ENCODE data around the gene RTN4RL2.

The RTN4RL2 gene

GRCh38 chr11:57446055-57446454 is 14.3 kb upstream of the RTN4RL2 start:
- Histone ChIP-seq H3K79me2 (ENCODE audit: insufficient read depth, low read length) (no peaks in the 10 kb centered on the region), H4K20me1 (ENCODE audit: low read depth, low read length) (no peaks in the 10 kb centered on the region), H3K4me2 (ENCODE audit: low read depth, low read length, poor library complexity, severe bottlenecking) (no peak overlapping the region), H3K27me3 (ENCODE audit: low read length) (no peaks in the 10 kb centered on the region), H3K4me3 (ENCODE audit: insufficient read depth, low read length, poor library complexity, severe bottlenecking) (no peak overlapping the region), H3K27ac (ENCODE audit: low read depth, low read length) (no peak overlapping the region), H3K9me3 (ENCODE audit: insufficient read depth, low read length) (no peaks in the 10 kb centered on the region), H3K36me3 (ENCODE audit: low read length) (no peaks in the 10 kb centered on the region), H3K9ac (ENCODE audit: low read length) (no peak overlapping the region), H2AFZ (ENCODE audit: low read depth, low read length, severe bottlenecking) (no peak overlapping the region), H3F3A (ENCODE audit: insufficient read depth) (no peaks in the 10 kb centered on the region), H3K9me2 (replicated peaks; ENCODE audit: insufficient read depth, low read length) (no peaks in the 10 kb centered on the region)
- TF ChIP-seq EZH2phosphoT487 (conservative IDR thresholded peaks at IDR 0.05; ENCODE audit: low read length) (no peak), CTCF (IDR thresholded peaks at IDR 0.05; ENCODE audit: insufficient read depth, low read length, poor library complexity, severe bottlenecking) (no peak)

- Histone ChIP-seq H3K4me2 (ENCODE audit: low read depth, low read length, poor library complexity, severe bottlenecking) (no peak overlapping the region), H3K79me2 (ENCODE audit: insufficient read depth, low read length) (no peaks in the 10 kb centered on the region), H3F3A (ENCODE audit: insufficient read depth) (no peaks in the 10 kb centered on the region), H3K27ac (ENCODE audit: low read depth, low read length) (no peak overlapping the region), H3K27me3 (ENCODE audit: low read length) (no peaks in the 10 kb centered on the region), H3K36me3 (ENCODE audit: low read length) (no peaks in the 10 kb centered on the region), H3K9me2 (replicated peaks; ENCODE audit: insufficient read depth, low read length) (no peaks in the 10 kb centered on the region), H2AFZ (ENCODE audit: low read depth, low read length, severe bottlenecking) (no peak overlapping the region), H4K20me1 (ENCODE audit: low read depth, low read length) (no peaks in the 10 kb centered on the region; the same call in 1 of the 2 replicates), H3K4me3 (ENCODE audit: insufficient read depth, low read length, poor library complexity, severe bottlenecking) (no peak overlapping the region), H3K9ac (ENCODE audit: low read length) (no peak overlapping the region), H3K9me3 (ENCODE audit: insufficient read depth, low read length) (no peaks in the 10 kb centered on the region)
- TF ChIP-seq CTCF (IDR thresholded peaks at IDR 0.05; ENCODE audit: insufficient read depth, low read length, poor library complexity, severe bottlenecking), result no peak
- no peak for TF ChIP-seq EZH2phosphoT487 (conservative IDR thresholded peaks at IDR 0.05; ENCODE audit: low read length)
These were observed 6.7 kb upstream of the RTN4RL2 start for GRCh38 chr11:57453543-57454177.

- no peak overlapping the region for H2AFZ ChIP-seq (ENCODE audit: low read depth, low read length, severe bottlenecking)
- no peak overlapping the region for H3K4me2 ChIP-seq (ENCODE audit: low read depth, low read length, poor library complexity, severe bottlenecking)
- no peaks in the 10 kb centered on the region for H3F3A ChIP-seq (ENCODE audit: insufficient read depth)
- no peak overlapping the region for H3K4me3 ChIP-seq (ENCODE audit: insufficient read depth, low read length, poor library complexity, severe bottlenecking)
- TF ChIP-seq EZH2phosphoT487 (conservative IDR thresholded peaks at IDR 0.05; ENCODE audit: low read length), result no peak
- TF ChIP-seq CTCF (IDR thresholded peaks at IDR 0.05; ENCODE audit: insufficient read depth, low read length, poor library complexity, severe bottlenecking), result peak; percentile 86
- H3K36me3 ChIP-seq (ENCODE audit: low read length), result no peaks in the 10 kb centered on the region
- no peaks in the 10 kb centered on the region for H3K9me3 ChIP-seq (ENCODE audit: insufficient read depth, low read length)
- H3K27ac ChIP-seq (ENCODE audit: low read depth, low read length), result no peak overlapping the region
- H3K9ac ChIP-seq (ENCODE audit: low read length), result no peak overlapping the region
- no peaks in the 10 kb centered on the region for H3K79me2 ChIP-seq (ENCODE audit: insufficient read depth, low read length)
- H3K27me3 ChIP-seq (ENCODE audit: low read length), result no peaks in the 10 kb centered on the region
- H3K9me2 ChIP-seq (replicated peaks; ENCODE audit: insufficient read depth, low read length), result no peaks in the 10 kb centered on the region
- no peaks in the 10 kb centered on the region; the same call in 1 of the 2 replicates for H4K20me1 ChIP-seq (ENCODE audit: low read depth, low read length)
These were observed 3.2 kb upstream of the RTN4RL2 start for GRCh38 chr11:57456960-57457642.

All from SU-DHL-6 (cell line).